Natural killer cell (primary cell): ENCODE data around the gene NCAM1. TPM values are rescaled to one million over a fixed set of nuclear protein-coding genes. Genes with fewer than 3 reads are reported as not detected.

ENCODE experiments used
- ATAC-seq, 3 donors: fragments of 150-1000 bp in 2 of 3; fragments of 200-7000 bp in 1 of 3; cut with Tn5 transposase; 1 replicate in 1 of 3; 2 replicates in 2 of 3; pipeline ENCODE4 v1.10.0; 2021; ENCODE audit warnings: mild to moderate bottlenecking in 2 of 3, moderate library complexity in 2 of 3
- DNase-seq, 2 donors: peaks; one replicate each; pipeline versions ENCODE4 v3.0.0 to v3.0.0-alpha.2; 2013 to 2021; ENCODE audit warnings: mixed read lengths in 1 of 2
- H3K27ac ChIP-seq: one replicate; pipeline ENCODE4 v1.5.1; 2013; ENCODE audit warnings: mild to moderate bottlenecking, low read length
- H3K27me3 ChIP-seq: one replicate; pipeline ENCODE4 v1.6.1; 2013; ENCODE audit warnings: low read length; ENCODE audit not compliant: control insufficient read depth, insufficient read depth
- H3K36me3 ChIP-seq: one replicate; pipeline ENCODE4 v1.6.1; 2013; ENCODE audit warnings: low read length; ENCODE audit not compliant: control insufficient read depth, insufficient read depth
- H3K4me1 ChIP-seq: one replicate; pipeline ENCODE4 v1.6.1; 2013; ENCODE audit warnings: low read length; ENCODE audit not compliant: control insufficient read depth, insufficient read depth
- H3K4me3 ChIP-seq: one replicate; pipeline ENCODE4 v1.5.1; 2013; ENCODE audit warnings: low read length
- H3K9me3 ChIP-seq: one replicate; pipeline ENCODE4 v1.6.1; 2013; ENCODE audit warnings: low read length; ENCODE audit not compliant: control insufficient read depth, insufficient read depth
- H3K27ac Mint-ChIP-seq, 2 donors: one replicate each; pipeline ENCODE4 v1.8.0; 2022; ENCODE audit warnings: mild to moderate bottlenecking in 2 of 2, mixed read lengths in 2 of 2, moderate library complexity in 1 of 2
- H3K27me3 Mint-ChIP-seq, 2 donors: one replicate each; pipeline ENCODE4 v1.8.0; 2022; ENCODE audit warnings: low read depth in 2 of 2, mixed read lengths in 2 of 2
- H3K36me3 Mint-ChIP-seq: one replicate; pipeline ENCODE4 v1.8.0; 2022; ENCODE audit warnings: mixed read lengths
- H3K4me1 Mint-ChIP-seq, 2 donors: one replicate each; pipeline ENCODE4 v1.8.0; 2022; ENCODE audit warnings: mixed read lengths in 2 of 2
- H3K4me3 Mint-ChIP-seq: one replicate; pipeline ENCODE4 v1.8.0; 2022; ENCODE audit warnings: mild to moderate bottlenecking, moderate library complexity, mixed read lengths
- H3K9me3 Mint-ChIP-seq, 2 donors: one replicate each; pipeline ENCODE4 v1.8.0; 2022; ENCODE audit warnings: mixed read lengths in 2 of 2
- WGBS: methylation state at CpG from one replicate; pipeline ENCODE4 v1.1.7; 2013; ENCODE audit warnings: missing lambda C conversion rate; ENCODE audit not compliant: insufficient coverage; 5-methylcytosine and 5-hydroxymethylcytosine counted together
- intact Hi-C: fragments of 100-400 bp; cut with micrococcal nuclease; formaldehyde crosslinking; loops from one replicate; pipeline ENCODE4 v1.14.2; 2022
- total RNA-seq, 4 donors: library from RNA; stranded (reverse); fragments of 120-200 nt in 1 of 4; gene quantifications; one replicate each; pipeline versions ENCODE4 v1.2.3 to v1.2.4, GENCODE V29; 2013 to 2022
- TF ChIP-seq, protein P1 (sequence below): fragments of 200-600 bp; IDR thresholded peaks from one replicate; pipeline ENCODE4 v1.8.0; 2022; ENCODE audit warnings: antibody characterized with exemption

The NCAM1 gene
- total RNA-seq, 3 donors from 2014 or later (not counting 1 experiment from before 2014, with no cell fraction given): 129 to 208 (median 187) TPM

DNA sequence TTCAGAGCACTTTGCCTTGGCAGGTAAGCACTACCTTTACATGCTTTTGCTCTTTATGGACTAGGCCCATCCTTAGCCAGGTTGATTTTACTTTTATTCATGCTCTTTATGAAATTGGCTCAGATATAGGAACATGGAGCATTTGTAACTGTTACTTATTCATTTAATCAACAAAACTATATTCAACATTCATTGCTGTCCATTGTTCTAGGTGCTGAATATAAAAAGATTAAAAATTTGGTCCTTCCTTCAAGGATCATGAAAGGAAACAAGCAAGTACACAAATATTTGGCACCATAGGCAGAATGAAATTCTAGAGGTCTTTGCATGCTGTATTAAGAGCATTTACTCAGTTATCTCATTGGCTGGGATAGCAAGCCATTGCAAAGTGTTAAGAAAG, 191.3 kb downstream of the NCAM1 start:
- no peak for ATAC-seq
- Histone ChIP-seq H3K27me3 (no peaks in the 10 kb centered on the region), H3K27ac (no peak overlapping the region), H3K4me3 (no peak overlapping the region), H3K9me3 (no peaks in the 10 kb centered on the region), H3K4me1 (no peaks in the 10 kb centered on the region), H3K36me3 (no peaks in the 10 kb centered on the region)
- Mint-ChIP-seq H3K4me1 (peaks cover 7 to 24% of the 10 kb centered on the region in 2 donors), H3K4me3 (no peak overlapping the region), H3K27me3 (no peaks in the 10 kb centered on the region), H3K27ac (no peak overlapping the region), H3K36me3 (no peaks in the 10 kb centered on the region), H3K9me3 (no peaks in the 10 kb centered on the region)
- TF ChIP-seq, protein P1, sequence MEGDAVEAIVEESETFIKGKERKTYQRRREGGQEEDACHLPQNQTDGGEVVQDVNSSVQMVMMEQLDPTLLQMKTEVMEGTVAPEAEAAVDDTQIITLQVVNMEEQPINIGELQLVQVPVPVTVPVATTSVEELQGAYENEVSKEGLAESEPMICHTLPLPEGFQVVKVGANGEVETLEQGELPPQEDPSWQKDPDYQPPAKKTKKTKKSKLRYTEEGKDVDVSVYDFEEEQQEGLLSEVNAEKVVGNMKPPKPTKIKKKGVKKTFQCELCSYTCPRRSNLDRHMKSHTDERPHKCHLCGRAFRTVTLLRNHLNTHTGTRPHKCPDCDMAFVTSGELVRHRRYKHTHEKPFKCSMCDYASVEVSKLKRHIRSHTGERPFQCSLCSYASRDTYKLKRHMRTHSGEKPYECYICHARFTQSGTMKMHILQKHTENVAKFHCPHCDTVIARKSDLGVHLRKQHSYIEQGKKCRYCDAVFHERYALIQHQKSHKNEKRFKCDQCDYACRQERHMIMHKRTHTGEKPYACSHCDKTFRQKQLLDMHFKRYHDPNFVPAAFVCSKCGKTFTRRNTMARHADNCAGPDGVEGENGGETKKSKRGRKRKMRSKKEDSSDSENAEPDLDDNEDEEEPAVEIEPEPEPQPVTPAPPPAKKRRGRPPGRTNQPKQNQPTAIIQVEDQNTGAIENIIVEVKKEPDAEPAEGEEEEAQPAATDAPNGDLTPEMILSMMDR: no peak
- intact Hi-C loops: no loop called here
- DNase-seq: no peak

DNA sequence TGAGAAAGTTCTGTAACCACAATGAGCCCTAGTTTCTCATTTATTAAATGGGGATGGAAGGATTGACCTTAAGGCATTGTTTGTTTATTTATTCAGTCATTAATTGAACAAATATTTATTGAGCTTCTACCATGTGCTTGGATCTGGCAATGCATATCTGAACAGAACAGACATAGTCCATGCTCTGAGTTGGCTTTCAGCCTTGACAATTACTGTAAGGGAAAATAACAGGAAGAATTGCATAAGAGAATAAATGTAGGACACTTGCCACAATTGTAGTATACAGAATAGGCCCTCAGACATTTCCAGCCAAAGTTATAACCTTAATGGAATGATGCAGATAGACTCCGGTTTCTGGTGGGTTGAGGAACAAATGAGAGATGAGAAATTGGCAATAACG, 192.6 kb downstream of the NCAM1 start:
- H3K27ac ChIP-seq: no peak overlapping the region

DNA sequence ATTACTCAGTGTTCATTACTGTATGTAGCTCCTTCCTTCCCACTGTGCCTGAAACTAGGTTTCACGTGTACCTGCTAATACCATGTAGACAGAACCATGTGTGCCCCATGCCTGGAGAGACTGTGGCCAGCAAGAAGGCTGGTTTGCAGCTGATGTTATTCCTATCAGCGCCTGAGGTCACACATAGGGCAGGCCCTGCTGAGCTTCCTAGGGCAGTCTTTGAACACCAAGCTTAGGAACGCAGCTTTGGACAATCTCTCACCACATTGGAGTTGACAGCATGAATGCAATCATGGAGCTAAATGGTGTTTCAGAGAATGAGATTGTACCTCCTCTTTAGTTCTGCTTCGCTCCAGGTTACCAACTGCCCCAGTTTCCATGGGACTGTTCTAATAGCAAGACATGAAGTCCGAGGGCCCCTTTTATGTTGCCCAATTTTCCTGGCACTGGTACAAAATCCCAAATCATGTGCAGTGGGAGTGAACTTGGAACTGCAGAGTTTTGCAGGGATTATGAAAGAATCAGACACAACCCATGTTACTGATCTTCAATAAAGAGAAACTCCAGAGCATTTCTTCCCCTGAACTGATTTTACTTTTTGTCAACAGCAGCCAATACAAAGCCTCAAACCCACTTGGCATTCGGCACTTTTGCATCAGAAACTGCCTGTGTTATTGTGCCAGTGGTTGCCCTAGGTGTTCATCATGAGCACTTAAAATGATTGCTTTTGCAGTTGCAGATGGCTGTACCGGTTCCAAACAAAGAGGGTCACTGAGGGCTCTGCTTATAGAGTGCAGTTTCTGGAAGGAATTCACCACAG, 199.0 kb downstream of the NCAM1 start:
- Mint-ChIP-seq H3K27ac (no peak overlapping the region), H3K9me3 (no peaks in the 10 kb centered on the region), H3K27me3 (no peaks in the 10 kb centered on the region), H3K36me3 (no peaks in the 10 kb centered on the region), H3K4me1 (peaks cover 21 to 29% of the 10 kb centered on the region in 2 donors), H3K4me3 (no peak overlapping the region)
- Histone ChIP-seq H3K4me3 (no peak overlapping the region), H3K27ac (no peak overlapping the region), H3K27me3 (no peaks in the 10 kb centered on the region), H3K9me3 (no peaks in the 10 kb centered on the region), H3K4me1 (no peaks in the 10 kb centered on the region), H3K36me3 (no peaks in the 10 kb centered on the region)
- ATAC-seq (no peak), DNase-seq (no peak)
- TF ChIP-seq, protein P1: no peak
- intact Hi-C loops: no loop called here
- WGBS: 95% methylated on average over 7 of the region's 7 CpGs

More for the DNA sequence above, 192.6 kb downstream of the NCAM1 start:
- DNase-seq (no peak), ATAC-seq (no peak)
- Histone ChIP-seq H3K9me3 (no peaks in the 10 kb centered on the region), H3K36me3 (no peaks in the 10 kb centered on the region), H3K27me3 (no peaks in the 10 kb centered on the region), H3K4me3 (no peak overlapping the region), H3K4me1 (no peaks in the 10 kb centered on the region)
- H3K9me3 Mint-ChIP-seq: no peaks in the 10 kb centered on the region
- H3K4me3 Mint-ChIP-seq: no peak overlapping the region
- no peaks in the 10 kb centered on the region for H3K36me3 Mint-ChIP-seq
- intact Hi-C loops: no loop called here
- no peak overlapping the region for H3K27ac Mint-ChIP-seq
- 88% methylated on average over 2 of the region's 2 CpGs for WGBS
- TF ChIP-seq, protein P1: no peak
- no peaks in the 10 kb centered on the region for H3K27me3 Mint-ChIP-seq
- peaks cover 7 to 25% of the 10 kb centered on the region in 2 donors for H3K4me1 Mint-ChIP-seq

DNA sequence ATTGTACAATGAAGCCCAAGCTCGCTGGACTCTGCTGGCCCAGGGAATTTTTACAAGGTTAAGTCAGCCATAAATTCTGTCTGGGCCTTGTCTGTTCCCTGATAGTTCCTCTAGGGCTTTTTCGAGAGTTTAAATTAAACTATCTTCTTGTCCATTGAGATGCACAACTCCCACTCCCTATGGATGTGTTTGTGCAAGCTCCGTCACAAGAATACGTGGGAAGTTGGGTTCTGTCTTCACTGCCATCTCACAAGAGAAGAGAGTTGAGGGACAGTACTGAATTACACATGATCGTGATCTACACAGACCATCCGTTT, 199.5 kb downstream of the NCAM1 start:
- H3K27ac Mint-ChIP-seq: no peak overlapping the region
- intact Hi-C loops: no loop called here
- ATAC-seq (no peak), DNase-seq (no peak)
- H3K27me3 ChIP-seq: no peaks in the 10 kb centered on the region
- no peaks in the 10 kb centered on the region for H3K9me3 Mint-ChIP-seq
- H3K36me3 ChIP-seq: no peaks in the 10 kb centered on the region
- no peaks in the 10 kb centered on the region for H3K4me1 ChIP-seq
- 86% methylated on average over 4 of the region's 6 CpGs for WGBS
- no peaks in the 10 kb centered on the region for H3K9me3 ChIP-seq
- H3K4me3 ChIP-seq: no peak overlapping the region
- H3K4me3 Mint-ChIP-seq: no peak overlapping the region
- peaks cover 21 to 29% of the 10 kb centered on the region in 2 donors for H3K4me1 Mint-ChIP-seq
- no peaks in the 10 kb centered on the region for H3K27me3 Mint-ChIP-seq
- H3K27ac ChIP-seq: no peak overlapping the region
- H3K36me3 Mint-ChIP-seq: no peaks in the 10 kb centered on the region
- TF ChIP-seq, protein P1: no peak
